PC-3 (cell line): ENCODE data around the gene TWIST2. TPM values are rescaled to one million over a fixed set of nuclear protein-coding genes. Genes with fewer than 3 reads are reported as not detected.

Source experiments
- ATAC-seq: fragments of 200-7000 bp; cut with Tn5 transposase; 2 replicates; pipeline ENCODE4 v1.9.1; 2020; ENCODE audit warnings: mild to moderate bottlenecking, moderate library complexity
- BruUV-seq: library from RNA; stranded (reverse); fragments of 400-500 nt; replicated peaks from 2 replicates; lab custom pipeline; 2021; lab: Mats Ljungman, UMichigan
- CTCF ChIA-PET: fragments of 300-600 bp; sonication (Branson Sonifier 250); formaldehyde crosslinking; loops from one replicate; lab custom pipeline; 2022; ENCODE audit warnings: antibody characterized with exemption; lab: Charles Lee
- POLR2A ChIA-PET: fragments of 300-600 bp; sonication (Branson Sonifier 250); formaldehyde crosslinking; loops from one replicate; lab custom pipeline; 2022; ENCODE audit warnings: antibody characterized with exemption; ENCODE audit not compliant: unreplicated experiment; lab: Charles Lee
- DNase-seq: peaks from one replicate; pipeline ENCODE4 v3.0.0-alpha.2; 2015
- H2AFZ ChIP-seq: fragments of 300-600 bp; sonication (generic); 2 replicates; pipeline ENCODE4 v1.6.0; 2016; ENCODE audit warnings: antibody characterized with exemption, low read length
- H3F3A ChIP-seq: fragments of 300-600 bp; sonication (generic); one replicate; pipeline ENCODE4 v1.6.0; 2017; ENCODE audit warnings: antibody characterized with exemption, low read length, control low read depth, mild to moderate bottlenecking; ENCODE audit not compliant: unreplicated experiment
- H3K27ac ChIP-seq: fragments of 300-600 bp; sonication (generic); 2 replicates; pipeline ENCODE4 v1.5.1; 2016; ENCODE audit warnings: mild to moderate bottlenecking, low read length
- H3K27me3 ChIP-seq: fragments of 300-600 bp; sonication (generic); 2 replicates; pipeline ENCODE4 v1.6.1; 2016; ENCODE audit warnings: low read length, mixed read lengths
- H3K36me3 ChIP-seq: fragments of 300-600 bp; sonication (generic); 2 replicates; pipeline ENCODE4 v1.6.1; 2016; ENCODE audit warnings: low read depth, mixed run types, low read length, mixed read lengths
- H3K4me1 ChIP-seq: fragments of 300-600 bp; sonication (generic); 2 replicates; pipeline ENCODE4 v1.5.1; 2016; ENCODE audit warnings: low read length; ENCODE audit not compliant: insufficient read depth
- H3K4me2 ChIP-seq: fragments of 300-600 bp; sonication (generic); 2 replicates; pipeline ENCODE4 v1.6.0; 2016; ENCODE audit warnings: low read length
- H3K4me3 ChIP-seq: fragments of 300-600 bp; sonication (generic); 2 replicates; pipeline ENCODE4 v1.5.1; 2016; ENCODE audit warnings: mild to moderate bottlenecking, low read length, mixed read lengths
- H3K79me2 ChIP-seq: fragments of 300-600 bp; sonication (generic); 2 replicates; pipeline ENCODE4 v1.6.1; 2017; ENCODE audit warnings: low read length, mixed read lengths
- H3K9ac ChIP-seq: fragments of 300-600 bp; sonication (generic); 2 replicates; pipeline ENCODE4 v1.6.0; 2016; ENCODE audit warnings: mild to moderate bottlenecking, low read length
- H3K9me2 ChIP-seq: fragments of 300-600 bp; sonication (generic); replicated peaks from 2 replicates; pipeline ENCODE4 v1.6.1; 2016; ENCODE audit warnings: mixed run types, low read length, mixed read lengths
- H3K9me3 ChIP-seq: fragments of 300-600 bp; sonication (generic); 2 replicates; pipeline ENCODE4 v1.6.1; 2016; ENCODE audit warnings: low read length, mixed read lengths
- H4K20me1 ChIP-seq: fragments of 300-600 bp; sonication (generic); 2 replicates; pipeline ENCODE4 v1.6.1; 2016; ENCODE audit warnings: low read length, mixed read lengths
- CTCF ChIP-seq: fragments of 300-600 bp; sonication (generic); conservative IDR thresholded peaks from 2 replicates; pipeline ENCODE4 v1.5.1; 2017; ENCODE audit warnings: antibody characterized with exemption, low read depth, mild to moderate bottlenecking, low read length
- EZH2 ChIP-seq: fragments of 300-600 bp; sonication (generic); IDR thresholded peaks from one replicate; pipeline ENCODE4 v1.6.1; 2017; ENCODE audit warnings: antibody characterized with exemption, mild to moderate bottlenecking, low read length; ENCODE audit not compliant: unreplicated experiment
- EZH2phosphoT487 ChIP-seq: fragments of 300-600 bp; sonication (generic); IDR thresholded peaks from 2 replicates; pipeline ENCODE4 v1.6.1; 2018; ENCODE audit warnings: mild to moderate bottlenecking, antibody characterized with exemption, low read length, borderline replicate concordance
- intact Hi-C: fragments of 100-400 bp; cut with micrococcal nuclease; formaldehyde crosslinking; loops from 2 replicates; pipeline ENCODE4 v1.9.0; 2023
- total RNA-seq: library from RNA; depleted of rRNA; stranded (reverse); fragments of >200 nt; gene quantifications from 2 replicates; pipeline ENCODE4 v1.2.3, GENCODE V29; 2014

The TWIST2 gene
- total RNA-seq, 1 experiment from 2014 or later = 4.4 TPM

GRCh38 chr2:238811759-238812158 lies 36.1 kb upstream of the TWIST2 start:
- no TSS peak for BruUV-seq

GRCh38 chr2:238813109-238813508 lies 34.8 kb upstream of the TWIST2 start:
- no peak overlapping the region for H3K4me2 ChIP-seq
- no peaks in the 10 kb centered on the region for H3K9me2 ChIP-seq
- H4K20me1 ChIP-seq = no peaks in the 10 kb centered on the region
- no TSS peak for BruUV-seq
- no peak overlapping the region for H3K9ac ChIP-seq
- H3K36me3 ChIP-seq = no peaks in the 10 kb centered on the region
- 0 out of 2 replicates have a peak, but pooled peaks cover 7% of the 10 kb centered on the region for H3K9me3 ChIP-seq
- ChIA-PET CTCF (no interaction called here), POLR2A (no interaction called here)
- DNase-seq = no peak
- H3F3A ChIP-seq = no peaks in the 10 kb centered on the region
- no peak overlapping the region for H3K4me3 ChIP-seq
- H3K27me3 ChIP-seq = no peaks in the 10 kb centered on the region
- H2AFZ ChIP-seq = no peak overlapping the region
- no peaks in the 10 kb centered on the region for H3K4me1 ChIP-seq
- intact Hi-C loops = no loop called here
- H3K27ac ChIP-seq = no peak overlapping the region
- H3K79me2 ChIP-seq = no peaks in the 10 kb centered on the region
- no peak for TF ChIP-seq EZH2
- no peak for TF ChIP-seq CTCF
- TF ChIP-seq EZH2phosphoT487 = no peak
- no peak for ATAC-seq

More at GRCh38 chr2:238811759-238812158, 36.1 kb upstream of the TWIST2 start:
- Histone ChIP-seq H3K9me3 (0 out of 2 replicates have a peak, but pooled peaks cover 7% of the 10 kb centered on the region), H3F3A (no peaks in the 10 kb centered on the region), H4K20me1 (no peaks in the 10 kb centered on the region), H2AFZ (no peak overlapping the region), H3K4me3 (no peak overlapping the region), H3K27ac (no peak overlapping the region), H3K27me3 (no peaks in the 10 kb centered on the region), H3K4me2 (no peak overlapping the region), H3K79me2 (no peaks in the 10 kb centered on the region), H3K36me3 (no peaks in the 10 kb centered on the region), H3K9ac (no peak overlapping the region), H3K9me2 (no peaks in the 10 kb centered on the region), H3K4me1 (no peaks in the 10 kb centered on the region)
- ChIA-PET POLR2A (no interaction called here), CTCF (no interaction called here)
- no peak for DNase-seq
- intact Hi-C loops = no loop called here
- TF ChIP-seq EZH2 (no peak), EZH2phosphoT487 (no peak), CTCF (no peak)
- ATAC-seq = no peak

DNA sequence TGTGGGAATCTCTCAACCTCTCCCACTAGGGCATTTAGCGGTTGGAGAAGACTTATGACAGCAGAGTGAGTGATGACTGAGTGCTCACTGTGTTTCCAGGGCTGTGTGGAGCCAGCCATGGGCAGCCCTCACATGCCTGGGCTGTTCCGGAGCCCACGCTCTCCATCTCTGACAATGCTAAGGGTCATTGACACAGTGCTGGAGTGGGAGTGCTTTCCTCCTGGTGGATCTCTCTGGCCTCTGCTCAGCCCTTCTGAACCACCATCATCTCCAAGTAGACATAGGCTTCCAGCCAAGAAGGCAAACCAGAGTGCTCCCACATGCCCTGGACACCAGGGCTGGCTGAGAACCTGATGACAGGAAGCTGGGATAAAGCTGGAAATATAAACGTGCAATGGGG lies 33.1 kb upstream of the TWIST2 start:
- Histone ChIP-seq H3K9ac (no peak overlapping the region), H3K27me3 (no peaks in the 10 kb centered on the region), H4K20me1 (no peaks in the 10 kb centered on the region), H3K27ac (no peak overlapping the region), H3K4me2 (no peak overlapping the region), H3K4me3 (no peak overlapping the region), H3K36me3 (no peaks in the 10 kb centered on the region), H3K79me2 (no peaks in the 10 kb centered on the region), H3K9me3 (no peaks in the 10 kb centered on the region), H3F3A (no peaks in the 10 kb centered on the region), H2AFZ (no peak overlapping the region), H3K9me2 (no peaks in the 10 kb centered on the region; the same call in 1 of the 2 replicates), H3K4me1 (no peaks in the 10 kb centered on the region)
- ChIA-PET CTCF (no interaction called here), POLR2A (no interaction called here)
- BruUV-seq = no TSS peak
- ATAC-seq = no peak
- DNase-seq = no peak
- intact Hi-C loops = no loop called here
- TF ChIP-seq CTCF (no peak), EZH2phosphoT487 (no peak), EZH2 (no peak)
